Dermis lymphatic vessel endothelial cell (primary cell): ENCODE data around the gene AP5Z1. TPM values are rescaled to one million over a fixed set of nuclear protein-coding genes. Genes with fewer than 3 reads are reported as not detected.

Source experiments
- total RNA-seq: library from RNA; depleted of rRNA; stranded (reverse); fragments of >200 nt; gene quantifications from 2 replicates; pipeline ENCODE4 v1.2.1, GENCODE V29; 2014

The AP5Z1 gene, protein sequence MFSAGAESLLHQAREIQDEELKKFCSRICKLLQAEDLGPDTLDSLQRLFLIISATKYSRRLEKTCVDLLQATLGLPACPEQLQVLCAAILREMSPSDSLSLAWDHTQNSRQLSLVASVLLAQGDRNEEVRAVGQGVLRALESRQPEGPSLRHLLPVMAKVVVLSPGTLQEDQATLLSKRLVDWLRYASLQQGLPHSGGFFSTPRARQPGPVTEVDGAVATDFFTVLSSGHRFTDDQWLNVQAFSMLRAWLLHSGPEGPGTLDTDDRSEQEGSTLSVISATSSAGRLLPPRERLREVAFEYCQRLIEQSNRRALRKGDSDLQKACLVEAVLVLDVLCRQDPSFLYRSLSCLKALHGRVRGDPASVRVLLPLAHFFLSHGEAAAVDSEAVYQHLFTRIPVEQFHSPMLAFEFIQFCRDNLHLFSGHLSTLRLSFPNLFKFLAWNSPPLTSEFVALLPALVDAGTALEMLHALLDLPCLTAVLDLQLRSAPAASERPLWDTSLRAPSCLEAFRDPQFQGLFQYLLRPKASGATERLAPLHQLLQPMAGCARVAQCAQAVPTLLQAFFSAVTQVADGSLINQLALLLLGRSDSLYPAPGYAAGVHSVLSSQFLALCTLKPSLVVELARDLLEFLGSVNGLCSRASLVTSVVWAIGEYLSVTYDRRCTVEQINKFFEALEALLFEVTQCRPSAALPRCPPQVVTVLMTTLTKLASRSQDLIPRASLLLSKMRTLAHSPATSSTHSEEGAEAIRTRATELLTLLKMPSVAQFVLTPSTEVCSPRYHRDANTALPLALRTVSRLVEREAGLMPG
- 20.1 and 25.4 TPM in 2 replicates for total RNA-seq

DNA sequence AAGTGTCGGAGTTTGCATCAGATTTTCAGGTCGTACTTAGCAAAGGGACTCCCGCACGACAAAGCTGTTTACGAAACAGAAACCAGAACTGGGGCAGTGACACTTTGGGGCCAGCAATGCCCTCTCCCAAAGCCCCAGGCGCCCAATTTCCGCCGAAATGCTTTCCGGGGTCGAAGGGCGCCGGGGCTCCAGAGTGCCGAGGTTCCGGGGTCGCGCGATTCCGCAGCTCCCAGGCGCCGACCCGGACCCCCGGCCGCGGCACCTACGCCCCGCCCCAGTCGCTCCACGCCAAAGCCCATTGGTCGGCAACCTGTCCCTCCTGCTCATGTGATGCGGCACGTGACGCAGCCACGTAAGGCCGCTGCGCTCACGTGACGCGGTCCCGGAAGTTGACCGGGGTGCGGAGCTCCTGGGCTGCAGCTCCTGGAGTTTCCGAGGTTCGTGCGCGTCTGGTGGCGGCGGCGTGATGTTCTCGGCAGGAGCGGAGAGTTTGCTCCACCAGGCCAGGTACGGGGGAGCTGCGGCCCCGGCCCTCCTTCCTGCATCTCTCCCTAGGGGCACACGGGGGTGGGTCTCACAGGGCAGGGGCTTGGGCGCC lies at the start of gene AP5Z1:
AP5Z1 (plus strand) TSS at position 374 of the 598 bp plus-strand sequence; CDS start at position 467, 93 bp downstream.

Other genes with a start within 250 kb of the AP5Z1 start
- 16.0 and 19.9 TPM in 2 replicates for gene FOXK1, start 93.3 kb upstream of the AP5Z1 start, total RNA-seq
- 0.11 and 0.60 TPM in 2 replicates for gene PAPOLB, start 86.4 kb downstream of the AP5Z1 start, total RNA-seq
- gene RADIL, start 108.1 kb downstream of the AP5Z1 start, total RNA-seq: 5.1 and 5.5 TPM in 2 replicates
- not detected in 2 replicates for gene MMD2, start 183.6 kb downstream of the AP5Z1 start, total RNA-seq